GM21360 (cell line): Measurements from ENCODE around the gene LRRC72.
"Not testable (repeated sequence)": the region's sequence is repeated elsewhere in the genome, so short reads cannot be mapped to it uniquely, and the experiment has no call there.

Experiments
- ATAC-seq: cut with Tn5 transposase; IDR thresholded peaks from one replicate; pipeline ENCODE4 v1.9.1; 2021; ENCODE audit warnings: mild to moderate bottlenecking, moderate library complexity; ENCODE audit not compliant: unreplicated experiment

Gene LRRC72

GRCh38 chr7:16524332-16524731 lies 2.3 kb upstream of the LRRC72 start:
- no peak for ATAC-seq

- ATAC-seq: no peak
These were observed 1.9 kb downstream of the LRRC72 start for GRCh38 chr7:16528520-16528919.

- no peak for ATAC-seq
These were observed 3.1 kb downstream of the LRRC72 start for GRCh38 chr7:16529697-16530096.

GRCh38 chr7:16531707-16532106 lies 5.1 kb downstream of the LRRC72 start:
- ATAC-seq: no peak

- ATAC-seq: no peak
These were observed 5.6 kb downstream of the LRRC72 start for GRCh38 chr7:16532272-16532671.

- no peak for ATAC-seq
These were observed 8.9 kb downstream of the LRRC72 start for GRCh38 chr7:16535500-16535899.

GRCh38 chr7:16540559-16540958 lies 13.9 kb downstream of the LRRC72 start:
- not testable (repeated sequence) for ATAC-seq

- no peak for ATAC-seq
These were observed 15.8 kb downstream of the LRRC72 start for GRCh38 chr7:16542401-16542800.

- ATAC-seq: no peak
These were observed 16.8 kb downstream of the LRRC72 start for GRCh38 chr7:16543456-16543855.

- ATAC-seq: no peak
These were observed 20.4 kb downstream of the LRRC72 start for GRCh38 chr7:16546921-16547505.

GRCh38 chr7:16548428-16548827 lies 21.8 kb downstream of the LRRC72 start:
- ATAC-seq: no peak

- ATAC-seq: no peak
These were observed 24.0 kb downstream of the LRRC72 start for GRCh38 chr7:16550671-16551070.

GRCh38 chr7:16554518-16555236 lies 28.1 kb downstream of the LRRC72 start:
- no peak for ATAC-seq

GRCh38 chr7:16556359-16556758 lies 29.7 kb downstream of the LRRC72 start:
- ATAC-seq: no peak

- no peak for ATAC-seq
These were observed 32.2 kb downstream of the LRRC72 start for GRCh38 chr7:16558761-16559302.

GRCh38 chr7:16559497-16560179 lies 33.0 kb downstream of the LRRC72 start:
- ATAC-seq: no peak

GRCh38 chr7:16561943-16562342 lies 35.3 kb downstream of the LRRC72 start:
- no peak for ATAC-seq

GRCh38 chr7:16562456-16563220 lies 36.0 kb downstream of the LRRC72 start:
- ATAC-seq: no peak

GRCh38 chr7:16563281-16564022 lies 36.8 kb downstream of the LRRC72 start:
- peak; percentile 68 for ATAC-seq

GRCh38 chr7:16564023-16564380 lies 37.4 kb downstream of the LRRC72 start:
- ATAC-seq: no peak
